PC-9 (cell line): Measurements from ENCODE around the gene GAB4. TPM values are rescaled to one million over a fixed set of nuclear protein-coding genes. Genes with fewer than 3 reads are reported as not detected.

Experiments used
- BruUV-seq: library from RNA; stranded (reverse); fragments of 400-500 nt; replicated peaks from 2 replicates; lab custom pipeline; 2021; lab: Mats Ljungman, UMichigan
- CTCF ChIA-PET: fragments of 300-600 bp; sonication (Branson Sonifier 250); formaldehyde crosslinking; loops from one replicate; lab custom pipeline; 2022; ENCODE audit warnings: antibody characterized with exemption; lab: Charles Lee
- POLR2A ChIA-PET: fragments of 300-600 bp; sonication (Branson Sonifier 250); formaldehyde crosslinking; loops from one replicate; lab custom pipeline; 2022; ENCODE audit warnings: antibody characterized with exemption; ENCODE audit not compliant: unreplicated experiment; lab: Charles Lee
- DNase-seq, 2 experiments: peaks; one replicate each; pipeline versions ENCODE4 v3.0.0 to v3.0.0-alpha.2; 2015 to 2022; ENCODE audit warnings: mixed read lengths in 1 of 2
- H2AFZ ChIP-seq: fragments of 200-600 bp; sonication (generic); 2 replicates; pipeline ENCODE4 v1.8.1; 2017; ENCODE audit warnings: antibody characterized with exemption
- H3F3A ChIP-seq: fragments of 200-600 bp; sonication (generic); 2 replicates; pipeline ENCODE4 v1.8.1; 2017; ENCODE audit warnings: antibody characterized with exemption, mild to moderate bottlenecking, low read depth; ENCODE audit not compliant: insufficient read depth
- H3K27ac ChIP-seq: fragments of 200-600 bp; sonication (generic); 2 replicates; pipeline ENCODE4 v1.6.1; 2016; ENCODE audit warnings: mixed run types
- H3K27me3 ChIP-seq: fragments of 200-600 bp; sonication (generic); 2 replicates; pipeline ENCODE4 v1.6.1; 2016; ENCODE audit warnings: low read depth, mixed run types; ENCODE audit not compliant: insufficient read depth
- H3K36me3 ChIP-seq: fragments of 200-600 bp; sonication (generic); 2 replicates; pipeline ENCODE4 v1.6.1; 2016; ENCODE audit warnings: low read depth, mixed run types
- H3K4me1 ChIP-seq: fragments of 200-600 bp; sonication (generic); replicated peaks from 2 replicates; pipeline ENCODE4 v1.6.1; 2016; ENCODE audit warnings: mixed run types; ENCODE audit not compliant: insufficient read depth
- H3K4me2 ChIP-seq: fragments of 200-600 bp; sonication (generic); 2 replicates; pipeline ENCODE4 v1.6.1; 2017; ENCODE audit warnings: mixed run types
- H3K4me3 ChIP-seq: fragments of 200-600 bp; sonication (generic); 2 replicates; pipeline ENCODE4 v1.6.1; 2016; ENCODE audit warnings: mixed run types
- H3K79me2 ChIP-seq: fragments of 200-600 bp; sonication (generic); 2 replicates; pipeline ENCODE4 v1.6.1; 2017; ENCODE audit warnings: low read depth, mixed run types
- H3K9me2 ChIP-seq: fragments of 200-600 bp; sonication (generic); 2 replicates; pipeline ENCODE4 v1.8.1; 2017; ENCODE audit warnings: mild to moderate bottlenecking; ENCODE audit not compliant: insufficient read depth
- H3K9me3 ChIP-seq: fragments of 200-600 bp; sonication (generic); 2 replicates; pipeline ENCODE4 v1.8.1; 2016; ENCODE audit warnings: low read depth; ENCODE audit not compliant: insufficient read depth
- H4K20me1 ChIP-seq: fragments of 200-600 bp; sonication (generic); 2 replicates; pipeline ENCODE4 v1.8.1; 2017; ENCODE audit not compliant: insufficient read depth
- CTCF ChIP-seq: fragments of 200-600 bp; sonication (generic); conservative IDR thresholded peaks from 2 replicates; pipeline ENCODE4 v1.6.1; 2017; ENCODE audit warnings: mixed run types, antibody characterized with exemption, mild to moderate bottlenecking, moderate library complexity
- EZH2 ChIP-seq: fragments of 200-600 bp; sonication (generic); IDR thresholded peaks from 2 replicates; pipeline ENCODE4 v1.8.0; 2017; ENCODE audit warnings: antibody characterized with exemption, low read depth
- intact Hi-C: fragments of 100-400 bp; cut with micrococcal nuclease; formaldehyde crosslinking; loops from one replicate; pipeline ENCODE4 v1.10.0; 2022; ENCODE audit not compliant: unreplicated experiment
- total RNA-seq: library from RNA; stranded (reverse); gene quantifications from 2 replicates; pipeline ENCODE4 v1.2.3, GENCODE V29; 2021

GAB4 gene
- total RNA-seq, 1 experiment from 2014 or later: not detected

- Histone ChIP-seq H3K9me2 (no peaks in the 10 kb centered on the region), H3K4me3 (no peak overlapping the region), H3K4me1 (no peaks in the 10 kb centered on the region), H2AFZ (no peak overlapping the region), H3K36me3 (no peaks in the 10 kb centered on the region), H4K20me1 (no peaks in the 10 kb centered on the region), H3F3A (no peaks in the 10 kb centered on the region), H3K4me2 (no peak overlapping the region), H3K9me3 (no peaks in the 10 kb centered on the region), H3K27me3 (peaks cover 32% of the 10 kb centered on the region), H3K79me2 (no peaks in the 10 kb centered on the region), H3K27ac (no peak overlapping the region)
- no peak for TF ChIP-seq EZH2
- no peak for TF ChIP-seq CTCF
- ChIA-PET POLR2A (no interaction called here), CTCF (no interaction called here)
- intact Hi-C loops: no loop called here
- DNase-seq: no peak
- BruUV-seq: no TSS peak
Measured at GRCh38 chr22:16967453-16968217, 40.4 kb downstream of the GAB4 start.

- no peak for TF ChIP-seq EZH2
- TF ChIP-seq CTCF: no peak
- POLR2A ChIA-PET: no interaction called here
- Histone ChIP-seq H3K4me1 (no peaks in the 10 kb centered on the region), H3K27ac (no peak overlapping the region), H3K36me3 (no peaks in the 10 kb centered on the region), H3F3A (no peaks in the 10 kb centered on the region), H3K79me2 (no peaks in the 10 kb centered on the region), H3K9me3 (no peaks in the 10 kb centered on the region), H3K4me2 (no peak overlapping the region), H2AFZ (no peak overlapping the region), H4K20me1 (no peaks in the 10 kb centered on the region), H3K27me3 (peaks cover 37% of the 10 kb centered on the region), H3K4me3 (no peak overlapping the region), H3K9me2 (no peaks in the 10 kb centered on the region)
- no peak for DNase-seq
- intact Hi-C loops: no loop called here
- no TSS peak for BruUV-seq
- CTCF ChIA-PET: no interaction called here
Measured at GRCh38 chr22:16966251-16966650, 41.8 kb downstream of the GAB4 start.

GRCh38 chr22:16965560-16965959 is 42.5 kb downstream of the GAB4 start:
- H3K36me3 ChIP-seq: no peaks in the 10 kb centered on the region
- no peak overlapping the region for H2AFZ ChIP-seq
- H3F3A ChIP-seq: no peaks in the 10 kb centered on the region
- no peak overlapping the region for H3K4me2 ChIP-seq
- no peak overlapping the region for H3K27ac ChIP-seq
- H3K4me1 ChIP-seq: no peaks in the 10 kb centered on the region
- BruUV-seq: no TSS peak
- CTCF ChIA-PET: no interaction called here
- no peaks in the 10 kb centered on the region for H4K20me1 ChIP-seq
- H3K27me3 ChIP-seq: peaks cover 36% of the 10 kb centered on the region
- POLR2A ChIA-PET: no interaction called here
- no peak for TF ChIP-seq EZH2
- no peak for TF ChIP-seq CTCF
- H3K4me3 ChIP-seq: no peak overlapping the region
- no peak for DNase-seq
- H3K9me2 ChIP-seq: no peaks in the 10 kb centered on the region
- H3K9me3 ChIP-seq: no peaks in the 10 kb centered on the region
- intact Hi-C loops: no loop called here
- H3K79me2 ChIP-seq: no peaks in the 10 kb centered on the region
